GM12891 (cell line): ENCODE data around the gene CTNNA1.
"Not testable (repeated sequence)": the region's sequence is repeated elsewhere in the genome, so short reads cannot be mapped to it uniquely, and the experiment has no call there.

Experiments
- POLR2A ChIP-seq: IDR thresholded peaks from 2 replicates; pipeline ENCODE4 v1.6.1; 2011; ENCODE audit warnings: low read depth, low read length, control low read depth
- POLR2AphosphoS5 ChIP-seq: IDR thresholded peaks from 2 replicates; pipeline ENCODE4 v1.6.1; 2011; ENCODE audit warnings: low read depth, low read length, control low read depth
- POU2F2 ChIP-seq: IDR thresholded peaks from 2 replicates; pipeline ENCODE4 v1.6.1; 2011; ENCODE audit warnings: low read depth, mild to moderate bottlenecking, control low read depth, low read length, moderate library complexity
- SPI1 ChIP-seq: IDR thresholded peaks from 2 replicates; pipeline ENCODE4 v1.6.1; 2011; ENCODE audit warnings: low read depth, low read length, control low read depth
- TAF1 ChIP-seq: IDR thresholded peaks from 2 replicates; pipeline ENCODE4 v1.6.1; 2011; ENCODE audit warnings: low read depth, low read length, control low read depth

- TF ChIP-seq POLR2A, POLR2AphosphoS5, TAF1, SPI1, POU2F2: not testable (repeated sequence)
Measured at GRCh38 chr5:138921362-138921761, 168.1 kb downstream of the CTNNA1 start.
